ENCODE measurements around the gene RCC2. TPM values are rescaled to one million over a fixed set of nuclear protein-coding genes. Genes with fewer than 3 reads are reported as not detected.
A peak's percentile ranks its signal among the peaks of the same experiment; 100 is the strongest.

The RCC2 gene
- 473 and 474 TPM in 2 replicates for total RNA-seq (2021)
- long read RNA-seq, partial matches to known transcripts = 102 of 114 reads
- long read RNA-seq, other reads (novel, unspliced or antisense) = 11 of 114 reads

GRCh38 chr1:17439250-17440073 lies at the start of gene RCC2:
TSS of gene RCC2 (minus strand) at chr1:17439677. CDS start at chr1:17438514, 1,163 bp downstream.
- no peak within 1 kb of the TSS for H2BK20ac ChIP-seq (ENCODE audit: low read depth, low read length, poor library complexity, severe bottlenecking)
- no peak within 1 kb of the TSS for H2BK5ac ChIP-seq (ENCODE audit: insufficient read length, low read length)
- H3K27me3 ChIP-seq (ENCODE audit: insufficient read depth, low read length) = peaks cover 3% of the 10 kb centered on the region; the same call in 1 of the 2 replicates
- DNase-seq = no peak
- Mint-ChIP-seq H3K27me3 (ENCODE audit: low read depth) (peaks cover 14% of the 10 kb centered on the region), H3K4me1 (peaks cover 48 to 49% of the 10 kb centered on the region in 2 experiments), H3K4me3 (peak within 1 kb of the TSS; percentile 94 to 97), H3K9me3 (peaks cover 2 to 3% of the 10 kb centered on the region in 2 experiments; a peak in 3 of 5 replicates), H3K27ac (peak within 1 kb of the TSS; percentile 95 to 99 (median 99)), H3K36me3 (ENCODE audit: insufficient read depth in 1 of 3, low read depth in 3 of 3) (peaks cover 25 to 33% (median 31%) of the 10 kb centered on the region in 3 experiments; a peak in 6 of 7 replicates)
- no peak within 1 kb of the TSS for H3T11ph ChIP-seq (ENCODE audit: low read length)
- H3K79me2 ChIP-seq (ENCODE audit: insufficient read depth, low read length) = peaks cover 26% of the 10 kb centered on the region
- H3K27ac ChIP-seq (ENCODE audit: insufficient read length, low read depth, low read length) = no peak within 1 kb of the TSS
- H2BK12ac ChIP-seq (ENCODE audit: insufficient read length, low read depth, low read length) = no peak within 1 kb of the TSS
- peak within 1 kb of the TSS; percentile 97 for H2BK120ac ChIP-seq (ENCODE audit: low read depth, low read length, poor library complexity, severe bottlenecking)
- H4K20me1 ChIP-seq (ENCODE audit: control insufficient read depth, insufficient read depth, insufficient read length) = no peaks in the 10 kb centered on the region
- peak within 1 kb of the TSS; percentile 88 for H3K14ac ChIP-seq (ENCODE audit: insufficient read depth, low read length)
- no peak within 1 kb of the TSS for H2BK15ac ChIP-seq (ENCODE audit: low read depth, low read length)
- H3K56ac ChIP-seq (ENCODE audit: insufficient read length, low read depth, low read length) = no peak within 1 kb of the TSS
- H2AFZ ChIP-seq (ENCODE audit: low read length) = no peak within 1 kb of the TSS
- no peak within 1 kb of the TSS for H3K23ac ChIP-seq (ENCODE audit: insufficient read length, low read depth, low read length)
- TF ChIP-seq CTCF (conservative IDR thresholded peaks at IDR 0.05) = no peak; the same call in 2 of the 3 replicates
- H4K91ac ChIP-seq (ENCODE audit: insufficient read length, low read depth, low read length) = peak within 1 kb of the TSS; percentile 12
- H3K4me2 ChIP-seq (ENCODE audit: insufficient read depth, insufficient read length, low read length) = peak within 1 kb of the TSS; percentile 82
- H3K9ac ChIP-seq (ENCODE audit: extremely low read depth, insufficient read length, low read length) = peak within 1 kb of the TSS; percentile 94
- peak within 1 kb of the TSS; percentile 89 for H3K18ac ChIP-seq (ENCODE audit: insufficient read length, low read depth, low read length)
- H3K79me1 ChIP-seq (ENCODE audit: insufficient read depth, low read depth, low read length, poor library complexity, severe bottlenecking) = no peaks in the 10 kb centered on the region
- H3K4me1 ChIP-seq (ENCODE audit: insufficient read depth, low read length) = peaks cover 23% of the 10 kb centered on the region; the same call in 1 of the 2 replicates
- H4K5ac ChIP-seq (ENCODE audit: insufficient read length, low read depth, low read length) = no peak within 1 kb of the TSS
- no CpG with 5 or more reads among the region's 75 CpGs for WGBS (ENCODE audit: extremely low coverage, insufficient read length, low lambda C conversion rate)
- H2AK5ac ChIP-seq (ENCODE audit: insufficient read length, low read length) = no peak within 1 kb of the TSS
- H3K4ac ChIP-seq (ENCODE audit: low read depth, low read length) = peak within 1 kb of the TSS; percentile 70; the same call in 1 of the 2 replicates
- no peak within 1 kb of the TSS for H4K8ac ChIP-seq (replicated peaks; ENCODE audit: insufficient read length, low read depth, low read length)
- H3K9me3 ChIP-seq (ENCODE audit: control insufficient read depth, low read depth, low read length) = no peaks in the 10 kb centered on the region
- peaks cover 19% of the 10 kb centered on the region for H3K23me2 ChIP-seq (ENCODE audit: insufficient read length, low read depth, low read length, poor library complexity, severe bottlenecking)
